Neutrophil (primary cell): Measurements from ENCODE around the gene SCARB2.

ENCODE experiments used
- H3K27ac ChIP-seq: fragments of 200-600 bp; sonication (generic); 2 replicates; pipeline ENCODE4 v1.5.1; 2016; ENCODE audit warnings: mild to moderate bottlenecking, moderate library complexity
- H3K27me3 ChIP-seq: fragments of 200-600 bp; sonication (generic); 2 replicates; pipeline ENCODE4 v1.6.0; 2016; ENCODE audit warnings: mild to moderate bottlenecking
- H3K36me3 ChIP-seq: fragments of 200-600 bp; sonication (generic); 2 replicates; pipeline ENCODE4 v1.5.1; 2017
- H3K4me1 ChIP-seq, 2 experiments: fragments of 200-600 bp in 1 of 2; sonication (generic) in 1 of 2; 1 replicate in 1 of 2; 2 replicates in 1 of 2; pipeline versions ENCODE4 v1.5.1 to v1.6.1; 2013 to 2016; ENCODE audit warnings: low read depth in 1 of 2, low read length in 1 of 2, mild to moderate bottlenecking in 1 of 2, moderate library complexity in 1 of 2; ENCODE audit not compliant: control insufficient read depth in 1 of 2, insufficient read depth in 1 of 2
- H3K4me3 ChIP-seq, 2 experiments: fragments of 200-600 bp in 1 of 2; sonication (generic) in 1 of 2; 1 replicate in 1 of 2; 2 replicates in 1 of 2; pipeline ENCODE4 v1.5.1; 2013 to 2016; ENCODE audit warnings: low read depth in 1 of 2, low read length in 1 of 2, mild to moderate bottlenecking in 1 of 2, moderate library complexity in 1 of 2
- H3K9me3 ChIP-seq: fragments of 200-600 bp; sonication (generic); 2 replicates; pipeline ENCODE4 v1.5.1; 2016
- TF ChIP-seq, protein P1 (sequence below): fragments of 200-600 bp; sonication (generic); IDR thresholded peaks from 2 replicates; pipeline ENCODE4 v1.5.1; 2016; ENCODE audit warnings: antibody characterized with exemption

The SCARB2 gene

DNA sequence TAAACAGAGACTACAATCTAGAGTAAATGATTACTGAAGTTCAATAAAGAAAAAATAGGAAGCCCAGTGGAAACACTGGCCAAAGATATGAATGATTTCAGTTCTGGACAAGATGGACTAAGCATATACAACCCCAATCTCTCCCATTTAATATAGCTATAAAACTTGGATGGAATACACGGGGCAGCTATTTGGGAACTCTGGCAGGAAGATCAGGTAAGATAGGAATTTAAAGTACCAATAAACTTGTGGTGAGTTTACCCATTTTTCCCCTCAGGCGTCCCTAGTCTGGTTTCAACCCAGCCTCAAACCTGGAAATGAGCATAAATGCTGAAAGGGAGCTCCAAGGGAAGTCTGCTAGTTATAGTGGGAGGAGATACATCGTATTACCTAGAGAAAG is 85.9 kb downstream of the SCARB2 start:
- Histone ChIP-seq H3K4me3 (no peak overlapping the region), H3K4me1 (no peaks in the 10 kb centered on the region), H3K27ac (no peak overlapping the region), H3K9me3 (no peaks in the 10 kb centered on the region), H3K27me3 (no peaks in the 10 kb centered on the region), H3K36me3 (peaks cover 28% of the 10 kb centered on the region)
- TF ChIP-seq, protein P1, sequence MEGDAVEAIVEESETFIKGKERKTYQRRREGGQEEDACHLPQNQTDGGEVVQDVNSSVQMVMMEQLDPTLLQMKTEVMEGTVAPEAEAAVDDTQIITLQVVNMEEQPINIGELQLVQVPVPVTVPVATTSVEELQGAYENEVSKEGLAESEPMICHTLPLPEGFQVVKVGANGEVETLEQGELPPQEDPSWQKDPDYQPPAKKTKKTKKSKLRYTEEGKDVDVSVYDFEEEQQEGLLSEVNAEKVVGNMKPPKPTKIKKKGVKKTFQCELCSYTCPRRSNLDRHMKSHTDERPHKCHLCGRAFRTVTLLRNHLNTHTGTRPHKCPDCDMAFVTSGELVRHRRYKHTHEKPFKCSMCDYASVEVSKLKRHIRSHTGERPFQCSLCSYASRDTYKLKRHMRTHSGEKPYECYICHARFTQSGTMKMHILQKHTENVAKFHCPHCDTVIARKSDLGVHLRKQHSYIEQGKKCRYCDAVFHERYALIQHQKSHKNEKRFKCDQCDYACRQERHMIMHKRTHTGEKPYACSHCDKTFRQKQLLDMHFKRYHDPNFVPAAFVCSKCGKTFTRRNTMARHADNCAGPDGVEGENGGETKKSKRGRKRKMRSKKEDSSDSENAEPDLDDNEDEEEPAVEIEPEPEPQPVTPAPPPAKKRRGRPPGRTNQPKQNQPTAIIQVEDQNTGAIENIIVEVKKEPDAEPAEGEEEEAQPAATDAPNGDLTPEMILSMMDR: no peak

DNA sequence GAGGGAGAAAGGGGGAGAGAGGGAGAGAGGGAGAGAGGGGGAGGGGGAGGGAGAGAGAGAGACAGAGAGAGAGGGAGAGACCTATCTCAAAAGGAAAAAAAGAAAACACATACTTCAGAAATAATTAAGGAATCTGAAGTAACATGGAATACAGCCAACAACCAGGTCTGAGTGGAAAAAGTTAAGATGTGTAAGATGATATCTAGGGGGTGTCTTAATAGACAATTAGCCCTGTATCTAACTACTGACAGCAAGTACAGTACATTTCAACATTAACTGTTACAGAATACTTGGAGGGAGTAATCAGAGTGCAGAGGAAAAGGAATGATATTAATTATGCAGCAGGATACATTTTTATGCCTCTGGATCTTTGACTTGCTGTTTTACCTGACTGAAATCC is 87.8 kb downstream of the SCARB2 start:
- Histone ChIP-seq H3K27me3 (no peaks in the 10 kb centered on the region), H3K36me3 (peaks cover 41% of the 10 kb centered on the region), H3K4me3 (no peak overlapping the region), H3K27ac (no peak overlapping the region), H3K9me3 (no peaks in the 10 kb centered on the region), H3K4me1 (no peaks in the 10 kb centered on the region)
- TF ChIP-seq, protein P1: no peak

DNA sequence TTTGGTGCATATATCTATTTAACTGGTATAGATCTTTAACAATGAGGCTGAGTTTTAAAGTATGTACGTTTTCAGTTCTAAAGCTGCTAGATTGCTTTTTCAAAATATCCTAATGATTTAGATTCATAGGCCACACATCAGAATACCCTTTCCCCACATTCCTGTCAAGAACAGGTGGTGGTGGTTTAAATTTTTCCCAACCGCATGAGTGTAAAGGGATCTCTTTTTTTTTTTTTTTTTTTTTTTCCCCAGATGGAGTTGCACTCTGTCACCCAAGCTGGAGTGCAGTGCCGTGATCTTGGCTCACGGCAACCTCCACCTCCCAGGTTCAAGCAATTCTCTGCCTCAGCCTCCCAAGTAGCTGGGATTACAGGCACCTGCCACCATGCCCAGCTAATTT is 93.4 kb downstream of the SCARB2 start:
- no peak overlapping the region for H3K4me3 ChIP-seq
- peaks cover 63% of the 10 kb centered on the region for H3K36me3 ChIP-seq
- no peaks in the 10 kb centered on the region for H3K27me3 ChIP-seq
- H3K9me3 ChIP-seq: no peaks in the 10 kb centered on the region
- TF ChIP-seq, protein P1: no peak
- no peaks in the 10 kb centered on the region for H3K4me1 ChIP-seq
- H3K27ac ChIP-seq: no peak overlapping the region

DNA sequence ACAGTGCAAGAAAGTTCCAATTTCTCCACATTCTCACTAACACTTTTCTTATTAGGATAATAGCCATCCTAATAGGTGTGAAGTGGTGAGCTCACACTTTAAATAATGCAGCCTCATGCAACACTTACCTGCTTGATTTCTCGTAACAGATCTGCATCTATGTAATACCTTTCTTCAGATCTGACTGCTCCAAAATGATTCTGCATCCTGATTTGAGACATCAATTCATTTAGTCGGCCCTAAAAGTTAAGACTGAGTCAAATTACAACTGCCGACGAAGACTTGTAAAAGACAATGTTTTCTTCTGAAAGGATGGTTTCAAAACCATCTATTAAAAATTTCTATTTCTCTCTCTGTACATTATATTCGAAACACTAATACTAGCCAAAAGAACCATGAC is 96.1 kb downstream of the SCARB2 start:
- no peaks in the 10 kb centered on the region for H3K9me3 ChIP-seq
- no peaks in the 10 kb centered on the region for H3K4me1 ChIP-seq
- H3K36me3 ChIP-seq: peaks cover 74% of the 10 kb centered on the region
- H3K4me3 ChIP-seq: no peak overlapping the region
- TF ChIP-seq, protein P1: no peak
- H3K27ac ChIP-seq: no peak overlapping the region
- no peaks in the 10 kb centered on the region for H3K27me3 ChIP-seq

DNA sequence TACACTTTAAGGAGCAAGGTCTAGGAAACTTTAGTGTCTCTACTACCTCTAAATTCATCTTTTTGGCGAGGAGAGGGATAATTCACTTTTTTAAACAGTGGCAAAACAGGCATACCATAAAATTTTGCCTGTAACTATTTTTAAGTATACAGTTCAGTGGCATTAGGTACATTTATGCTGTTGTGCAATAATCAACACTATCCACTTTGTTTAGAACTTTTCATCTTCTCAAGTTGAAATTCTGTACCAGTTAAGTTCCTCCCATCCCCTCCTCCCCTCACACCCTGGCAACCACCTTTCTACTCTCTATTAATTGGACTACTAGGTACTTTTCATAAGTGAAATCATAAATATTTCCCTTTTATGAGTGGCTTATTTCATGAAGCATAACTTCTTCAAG is 96.8 kb downstream of the SCARB2 start:
- no peaks in the 10 kb centered on the region for H3K27me3 ChIP-seq
- no peaks in the 10 kb centered on the region for H3K4me1 ChIP-seq
- H3K27ac ChIP-seq: no peak overlapping the region
- no peak overlapping the region for H3K4me3 ChIP-seq
- no peaks in the 10 kb centered on the region for H3K9me3 ChIP-seq
- TF ChIP-seq, protein P1: no peak
- peaks cover 67% of the 10 kb centered on the region for H3K36me3 ChIP-seq
